Upper lobe of right lung (tissue), 1 donor: Measurements from ENCODE around the gene JAZF1. TPM values are rescaled to one million over a fixed set of nuclear protein-coding genes. Genes with fewer than 3 reads are reported as not detected.
"Not testable (repeated sequence)": the region's sequence is repeated elsewhere in the genome, so short reads cannot be mapped to it uniquely, and the experiment has no call there.

ENCODE experiments used
- ATAC-seq: fragments of 200-7000 bp; cut with Tn5 transposase; one replicate; pipeline ENCODE4 v1.9.1; 2020; ENCODE audit warnings: mild to moderate bottlenecking, moderate library complexity
- DNase-seq: peaks from one replicate; pipeline ENCODE4 v3.0.0-alpha.2; 2020
- H3K27ac ChIP-seq: fragments of 200-600 bp; one replicate; pipeline ENCODE4 v1.8.0; 2022
- H3K27me3 ChIP-seq: fragments of 200-600 bp; one replicate; pipeline ENCODE4 v1.8.0; 2022; ENCODE audit warnings: mild to moderate bottlenecking
- H3K36me3 ChIP-seq: fragments of 200-600 bp; one replicate; pipeline ENCODE4 v1.8.0; 2022
- H3K4me1 ChIP-seq: fragments of 200-600 bp; one replicate; pipeline ENCODE4 v1.8.0; 2022
- H3K4me3 ChIP-seq: fragments of 200-600 bp; one replicate; pipeline ENCODE4 v1.8.0; 2022; ENCODE audit warnings: mild to moderate bottlenecking
- H3K9me3 ChIP-seq: fragments of 200-600 bp; one replicate; pipeline ENCODE4 v1.8.0; 2022
- CTCF ChIP-seq: fragments of 200-600 bp; IDR thresholded peaks from one replicate; pipeline ENCODE4 v1.8.0; 2022; ENCODE audit warnings: antibody characterized with exemption
- intact Hi-C: fragments of 100-400 bp; cut with DNase I; formaldehyde crosslinking; loops from one replicate; pipeline ENCODE4 v1.11.0; 2022
- total RNA-seq: library from RNA; stranded (reverse); fragmentation: NEBNext Ultra II Directional; extraction: Animal tissue kit (Norgen Biotek cat#: 25700); gene quantifications from one replicate; pipeline ENCODE4 v1.2.1, GENCODE V29; 2021
- donor health status: DM: no; HTN: yes; CAD: no; lungs with severe emphysema.

Gene JAZF1
- total RNA-seq, 1 donor from 2014 or later: 20.6 TPM

- H3K36me3 ChIP-seq: no peaks in the 10 kb centered on the region
- no peaks in the 10 kb centered on the region for H3K27me3 ChIP-seq
- DNase-seq (no peak), ATAC-seq (no peak)
- intact Hi-C loops: no loop called here
- H3K4me1 ChIP-seq: peaks cover 6% of the 10 kb centered on the region
- H3K9me3 ChIP-seq: no peaks in the 10 kb centered on the region
- TF ChIP-seq CTCF: no peak
- H3K27ac ChIP-seq: no peak overlapping the region
- no peak overlapping the region for H3K4me3 ChIP-seq
Observed at GRCh38 chr7:28018856-28019465, 161.6 kb downstream of the JAZF1 start.

GRCh38 chr7:28018446-28018845, 162.1 kb downstream of the JAZF1 start:
- H3K9me3 ChIP-seq: no peaks in the 10 kb centered on the region
- intact Hi-C loops: no loop called here
- H3K27me3 ChIP-seq: no peaks in the 10 kb centered on the region
- no peak for TF ChIP-seq CTCF
- H3K36me3 ChIP-seq: no peaks in the 10 kb centered on the region
- H3K4me1 ChIP-seq: peaks cover 6% of the 10 kb centered on the region
- no peak for ATAC-seq
- H3K27ac ChIP-seq: no peak overlapping the region
- no peak for DNase-seq
- no peak overlapping the region for H3K4me3 ChIP-seq

- Histone ChIP-seq H3K4me1 (peaks cover 6% of the 10 kb centered on the region), H3K27me3 (no peaks in the 10 kb centered on the region)
- intact Hi-C loops: no loop called here
Observed at GRCh38 chr7:28018020-28018419, 162.6 kb downstream of the JAZF1 start.

GRCh38 chr7:28017372-28017771, 163.2 kb downstream of the JAZF1 start:
- no peak for TF ChIP-seq CTCF
- Histone ChIP-seq H3K27ac (no peak overlapping the region), H3K4me1 (peaks cover 6% of the 10 kb centered on the region), H3K27me3 (no peaks in the 10 kb centered on the region), H3K4me3 (no peak overlapping the region), H3K9me3 (no peaks in the 10 kb centered on the region), H3K36me3 (no peaks in the 10 kb centered on the region)
- no peak for ATAC-seq
- intact Hi-C loops: no loop called here
- DNase-seq: no peak

More at GRCh38 chr7:28018020-28018419, 162.6 kb downstream of the JAZF1 start:
- DNase-seq (no peak), ATAC-seq (no peak)
- H3K4me3 ChIP-seq: no peak overlapping the region
- H3K9me3 ChIP-seq: no peaks in the 10 kb centered on the region
- no peaks in the 10 kb centered on the region for H3K36me3 ChIP-seq
- H3K27ac ChIP-seq: no peak overlapping the region
- no peak for TF ChIP-seq CTCF

GRCh38 chr7:28016297-28016696, 164.3 kb downstream of the JAZF1 start:
- H3K36me3 ChIP-seq: no peaks in the 10 kb centered on the region
- H3K4me1 ChIP-seq: peaks cover 6% of the 10 kb centered on the region
- no peak for DNase-seq
- H3K27ac ChIP-seq: no peak overlapping the region
- no peaks in the 10 kb centered on the region for H3K27me3 ChIP-seq
- TF ChIP-seq CTCF: no peak
- no peak overlapping the region for H3K4me3 ChIP-seq
- no peaks in the 10 kb centered on the region for H3K9me3 ChIP-seq
- intact Hi-C loops: no loop called here
- no peak for ATAC-seq

- intact Hi-C loops: no loop called here
- peaks cover 2% of the 10 kb centered on the region for H3K4me1 ChIP-seq
- H3K27ac ChIP-seq: no peak overlapping the region
- no peak for TF ChIP-seq CTCF
- no peaks in the 10 kb centered on the region for H3K36me3 ChIP-seq
- no peaks in the 10 kb centered on the region for H3K9me3 ChIP-seq
- DNase-seq (no peak), ATAC-seq (no peak)
- no peak overlapping the region for H3K4me3 ChIP-seq
- H3K27me3 ChIP-seq: no peaks in the 10 kb centered on the region
Observed at GRCh38 chr7:28015169-28015568, 165.4 kb downstream of the JAZF1 start.

- intact Hi-C loops, H3K4me1 ChIP-seq, DNase-seq, H3K4me3 ChIP-seq, H3K9me3 ChIP-seq, H3K36me3 ChIP-seq, H3K27me3 ChIP-seq, H3K27ac ChIP-seq, ATAC-seq: not testable (repeated sequence)
Observed at GRCh38 chr7:28014340-28014739, 166.3 kb downstream of the JAZF1 start.
